PFSK-1 (cell line): Measurements from ENCODE around the gene CTNNA1.

Experiments
- FOXP2 ChIP-seq: optimal IDR thresholded peaks from 2 replicates; pipeline ENCODE3; 2011; ENCODE audit warnings: borderline replicate concordance, control low read depth, inconsistent platforms; ENCODE audit not compliant: insufficient read depth; ENCODE audit errors: extremely low read length, extremely low read depth
- POLR2AphosphoS5 ChIP-seq: IDR thresholded peaks from 2 replicates; pipeline ENCODE4 v1.6.1; 2012; ENCODE audit warnings: low read depth, mild to moderate bottlenecking, control low read depth, low read length, moderate library complexity
- SIN3A ChIP-seq: IDR thresholded peaks from 2 replicates; pipeline ENCODE4 v1.6.1; 2012; ENCODE audit warnings: mild to moderate bottlenecking, low read length, moderate library complexity, borderline replicate concordance; ENCODE audit not compliant: insufficient read depth
- TAF1 ChIP-seq: IDR thresholded peaks from 2 replicates; pipeline ENCODE4 v1.6.1; 2012; ENCODE audit warnings: low read length, control low read depth, borderline replicate concordance; ENCODE audit not compliant: insufficient read depth
- TF ChIP-seq, protein P1 (sequence below), 2 experiments: IDR thresholded peaks; 2 replicates each; pipeline versions ENCODE4 v1.6.1 to v1.8.0; 2011 to 2012; ENCODE audit warnings: low read depth in 2 of 2, low read length in 2 of 2, control low read depth in 1 of 2, inconsistent platforms in 1 of 2, mild to moderate bottlenecking in 1 of 2, moderate library complexity in 1 of 2; ENCODE audit not compliant: insufficient read depth in 1 of 2

The CTNNA1 gene

DNA sequence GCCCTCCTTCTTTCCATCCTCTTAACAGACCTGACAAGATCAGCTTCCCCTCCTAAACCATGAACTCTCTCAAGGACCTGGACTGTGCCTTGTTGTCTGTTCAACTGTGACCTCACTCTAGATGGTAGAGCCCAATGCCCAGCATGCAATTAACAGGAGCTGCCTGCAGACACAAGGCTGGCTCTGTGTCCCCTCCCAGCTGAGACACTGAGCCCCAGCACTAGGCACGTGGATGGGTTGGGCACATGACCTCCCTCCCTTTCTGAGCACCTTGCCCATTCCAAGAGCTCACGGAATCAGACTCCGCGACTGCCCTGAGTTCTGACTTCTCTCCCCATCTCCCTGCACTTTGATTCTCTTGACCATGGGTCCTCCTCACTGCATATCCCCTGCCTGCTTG is 215.4 kb downstream of the CTNNA1 start:
- TF ChIP-seq TAF1 (no peak), SIN3A (no peak), POLR2AphosphoS5 (no peak), FOXP2 (no peak)
- TF ChIP-seq, protein P1, sequence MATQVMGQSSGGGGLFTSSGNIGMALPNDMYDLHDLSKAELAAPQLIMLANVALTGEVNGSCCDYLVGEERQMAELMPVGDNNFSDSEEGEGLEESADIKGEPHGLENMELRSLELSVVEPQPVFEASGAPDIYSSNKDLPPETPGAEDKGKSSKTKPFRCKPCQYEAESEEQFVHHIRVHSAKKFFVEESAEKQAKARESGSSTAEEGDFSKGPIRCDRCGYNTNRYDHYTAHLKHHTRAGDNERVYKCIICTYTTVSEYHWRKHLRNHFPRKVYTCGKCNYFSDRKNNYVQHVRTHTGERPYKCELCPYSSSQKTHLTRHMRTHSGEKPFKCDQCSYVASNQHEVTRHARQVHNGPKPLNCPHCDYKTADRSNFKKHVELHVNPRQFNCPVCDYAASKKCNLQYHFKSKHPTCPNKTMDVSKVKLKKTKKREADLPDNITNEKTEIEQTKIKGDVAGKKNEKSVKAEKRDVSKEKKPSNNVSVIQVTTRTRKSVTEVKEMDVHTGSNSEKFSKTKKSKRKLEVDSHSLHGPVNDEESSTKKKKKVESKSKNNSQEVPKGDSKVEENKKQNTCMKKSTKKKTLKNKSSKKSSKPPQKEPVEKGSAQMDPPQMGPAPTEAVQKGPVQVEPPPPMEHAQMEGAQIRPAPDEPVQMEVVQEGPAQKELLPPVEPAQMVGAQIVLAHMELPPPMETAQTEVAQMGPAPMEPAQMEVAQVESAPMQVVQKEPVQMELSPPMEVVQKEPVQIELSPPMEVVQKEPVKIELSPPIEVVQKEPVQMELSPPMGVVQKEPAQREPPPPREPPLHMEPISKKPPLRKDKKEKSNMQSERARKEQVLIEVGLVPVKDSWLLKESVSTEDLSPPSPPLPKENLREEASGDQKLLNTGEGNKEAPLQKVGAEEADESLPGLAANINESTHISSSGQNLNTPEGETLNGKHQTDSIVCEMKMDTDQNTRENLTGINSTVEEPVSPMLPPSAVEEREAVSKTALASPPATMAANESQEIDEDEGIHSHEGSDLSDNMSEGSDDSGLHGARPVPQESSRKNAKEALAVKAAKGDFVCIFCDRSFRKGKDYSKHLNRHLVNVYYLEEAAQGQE (IDR thresholded peaks at IDR 0.05; ENCODE audit: insufficient read depth in 1 of 2, low read depth in 2 of 2, low read length in 2 of 2), result no peak

DNA sequence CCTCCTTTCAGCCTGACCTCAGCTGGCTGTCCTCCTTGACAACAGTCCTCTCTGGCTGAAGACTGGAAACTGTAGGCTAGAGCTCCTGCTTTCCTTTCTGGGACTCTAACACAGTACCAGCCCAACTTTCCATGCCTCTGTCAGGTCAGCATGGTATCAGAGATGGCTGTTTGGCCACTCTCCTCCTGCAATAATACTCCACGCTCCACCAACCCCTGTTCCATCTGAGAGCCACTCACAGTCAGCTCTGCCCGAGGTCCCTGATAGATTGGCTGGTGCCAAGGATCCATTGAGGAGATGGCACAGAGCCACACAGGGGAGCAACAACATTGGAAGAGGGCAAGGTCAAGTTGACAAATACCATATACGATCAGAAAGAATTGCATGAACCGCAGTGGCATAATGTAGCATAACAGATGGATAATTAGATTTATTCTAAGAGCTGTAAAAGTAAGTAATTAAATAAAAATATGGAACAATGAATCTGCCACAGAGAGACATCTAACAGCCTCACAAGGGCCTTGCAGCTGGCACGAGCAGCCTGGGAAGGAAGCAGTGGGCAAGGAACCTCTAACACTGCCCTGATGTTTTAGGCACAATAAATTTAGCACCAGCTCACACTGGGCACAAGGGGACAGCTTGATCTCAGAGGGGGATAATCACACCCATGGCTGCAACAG is 216.2 kb downstream of the CTNNA1 start:
- TF ChIP-seq, protein P1 (IDR thresholded peaks at IDR 0.05; ENCODE audit: insufficient read depth in 1 of 2, low read depth in 2 of 2, low read length in 2 of 2), result no peak
- no peak for TF ChIP-seq SIN3A
- TF ChIP-seq TAF1, result no peak
- no peak for TF ChIP-seq POLR2AphosphoS5
- TF ChIP-seq FOXP2, result no peak

DNA sequence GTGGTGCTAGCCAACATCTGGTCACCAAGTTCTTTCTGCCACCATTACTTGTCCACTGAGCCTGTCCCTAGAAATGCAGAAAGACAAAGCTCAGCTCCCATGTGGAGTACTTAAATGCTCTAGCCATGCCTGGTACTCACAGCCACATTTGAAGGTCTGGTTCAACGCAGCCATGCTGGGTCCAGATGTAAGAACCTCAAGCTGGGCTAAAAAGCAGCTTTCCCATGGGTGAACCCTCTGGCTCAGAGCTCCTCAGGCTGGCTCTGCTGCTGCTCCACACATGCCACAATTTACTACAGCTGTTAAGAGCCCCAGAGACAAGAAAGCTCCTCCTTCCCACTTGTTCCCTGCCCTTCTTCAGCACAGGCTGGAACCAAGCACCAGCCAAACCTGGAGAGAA is 219.0 kb downstream of the CTNNA1 start:
- TF ChIP-seq FOXP2 (no peak), POLR2AphosphoS5 (no peak), SIN3A (no peak), TAF1 (no peak)
- TF ChIP-seq, protein P1 (IDR thresholded peaks at IDR 0.05; ENCODE audit: insufficient read depth in 1 of 2, low read depth in 2 of 2, low read length in 2 of 2), result no peak

DNA sequence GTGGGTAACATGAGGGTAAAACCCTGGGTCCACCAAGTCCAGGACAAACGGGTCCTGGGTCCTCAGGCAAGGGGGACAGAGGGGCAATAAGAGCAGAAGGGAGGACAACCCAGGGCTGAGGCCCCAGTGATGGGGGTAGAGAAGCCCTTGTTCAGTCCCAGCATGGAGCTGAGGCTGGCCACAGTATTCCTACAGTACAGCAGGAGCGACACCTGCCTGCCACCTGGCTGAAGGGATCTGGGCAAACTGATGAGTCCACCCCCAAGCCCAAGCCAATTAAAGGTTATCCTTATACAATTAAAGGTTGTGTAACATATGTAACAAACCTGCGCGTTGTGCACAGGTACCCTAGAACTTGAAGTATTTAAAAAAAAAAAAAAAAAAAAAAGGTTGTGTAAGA is 219.6 kb downstream of the CTNNA1 start:
- TF ChIP-seq FOXP2 (no peak), TAF1 (no peak), SIN3A (no peak)
- TF ChIP-seq, protein P1 (IDR thresholded peaks at IDR 0.05; ENCODE audit: insufficient read depth in 1 of 2, low read depth in 2 of 2, low read length in 2 of 2), result no peak
